ENCODE measurements around the gene CMTM8.

GRCh38 chr3:32261545-32261944, 23.1 kb downstream of the CMTM8 start:
- no peak for TF ChIP-seq POLR2A (IDR thresholded peaks at IDR 0.05; ENCODE audit: low read length)
- TF ChIP-seq GATA1 (IDR thresholded peaks at IDR 0.05; ENCODE audit: low read depth, low read length), result no peak
